Endothelial cell of umbilical vein (primary cell): ENCODE data around the gene ZSCAN25. TPM values are rescaled to one million over a fixed set of nuclear protein-coding genes. Genes with fewer than 3 reads are reported as not detected.

Source experiments
- BruUV-seq: library from RNA; stranded (reverse); fragments of 400-500 nt; replicated peaks from 2 replicates; lab custom pipeline; 2021; lab: Mats Ljungman, UMichigan
- CTCF ChIA-PET: fragments of 300-600, 350-600 bp; sonication (Branson Sonifier 250); formaldehyde crosslinking; loops from one replicate; lab custom pipeline; 2021; ENCODE audit warnings: antibody characterized with exemption, inconsistent platforms; lab: Charles Lee
- POLR2A ChIA-PET: fragments of 300-600, 350-600 bp; sonication (Branson Sonifier 250); formaldehyde crosslinking; loops from one replicate; lab custom pipeline; 2021; ENCODE audit warnings: antibody characterized with exemption, inconsistent platforms; lab: Charles Lee
- DNase-seq: peaks from one replicate; pipeline ENCODE4 v3.0.0-alpha.2; 2011; ENCODE audit warnings: low read depth, low spot score
- FAIRE-seq: peaks from 2 replicates; lab custom pipeline; 2011; peaks lifted over from hg19 to GRCh38; lab: Jason Lieb, UNC
- H2AFZ ChIP-seq: 2 replicates; pipeline ENCODE4 v1.6.0; 2012; ENCODE audit warnings: low read depth, low read length, control low read depth, inconsistent platforms
- H3K27ac ChIP-seq: 2 replicates; pipeline ENCODE4 v1.5.1; 2011; ENCODE audit warnings: low read depth, mild to moderate bottlenecking, control low read depth, low read length, moderate library complexity; ENCODE audit not compliant: insufficient read depth
- H3K27me3 ChIP-seq, 2 experiments: 2 replicates each; pipeline versions ENCODE4 v1.6.0 to v1.6.1; 2011; ENCODE audit warnings: low read length in 2 of 2, mixed read lengths in 1 of 2; ENCODE audit not compliant: control insufficient read depth in 2 of 2, insufficient read depth in 2 of 2
- H3K36me3 ChIP-seq, 2 experiments: 2 replicates in 1 of 2; 3 replicates in 1 of 2; pipeline ENCODE4 v1.5.1; 2011; ENCODE audit warnings: low read length in 2 of 2, mild to moderate bottlenecking in 1 of 2, moderate library complexity in 1 of 2; ENCODE audit not compliant: control insufficient read depth in 2 of 2, insufficient read depth in 2 of 2; ENCODE audit errors: extremely low read depth in 1 of 2
- H3K4me1 ChIP-seq: 3 replicates; pipeline ENCODE4 v1.5.1; 2011; ENCODE audit warnings: mild to moderate bottlenecking, low read length; ENCODE audit not compliant: control insufficient read depth, insufficient read depth; ENCODE audit errors: extremely low read depth
- H3K4me2 ChIP-seq: 2 replicates; pipeline ENCODE4 v1.6.1; 2011; ENCODE audit warnings: low read length, control low read depth, mixed read lengths; ENCODE audit not compliant: insufficient read depth
- H3K4me3 ChIP-seq, 3 experiments: fragments of 200-600 bp in 1 of 3; sonication (generic), shearing (Covaris generic) in 1 of 3; replicated peaks in 1 of 3; 2 replicates each; pipeline ENCODE4 v1.5.1; 2011 to 2016; ENCODE audit warnings: control low read depth in 3 of 3, low read length in 3 of 3, mild to moderate bottlenecking in 2 of 3, inconsistent platforms in 1 of 3, low read depth in 1 of 3, moderate library complexity in 1 of 3; ENCODE audit not compliant: insufficient read depth in 1 of 3
- H3K79me2 ChIP-seq: 2 replicates; pipeline ENCODE4 v1.6.0; 2012; ENCODE audit warnings: low read length, inconsistent platforms; ENCODE audit not compliant: control insufficient read depth, insufficient read depth
- H3K9ac ChIP-seq: replicated peaks from 2 replicates; pipeline ENCODE3; 2011; ENCODE audit warnings: low read length, control low read depth; ENCODE audit not compliant: insufficient read depth; ENCODE audit errors: extremely low read depth
- H3K9me1 ChIP-seq: replicated peaks from 3 replicates; pipeline ENCODE4 v1.6.0; 2011; ENCODE audit warnings: mild to moderate bottlenecking, low read length; ENCODE audit not compliant: control insufficient read depth, insufficient read depth; ENCODE audit errors: extremely low read depth
- H3K9me3 ChIP-seq: replicated peaks from 2 replicates; pipeline ENCODE4 v1.5.1; 2012; ENCODE audit warnings: low read length, inconsistent platforms; ENCODE audit not compliant: control insufficient read depth, insufficient read depth
- H4K20me1 ChIP-seq: replicated peaks from 2 replicates; pipeline ENCODE3; 2011; ENCODE audit warnings: mild to moderate bottlenecking, low read length; ENCODE audit not compliant: control insufficient read depth, insufficient read depth; ENCODE audit errors: extremely low read depth
- EZH2 ChIP-seq: IDR thresholded peaks from 2 replicates; pipeline ENCODE4 v1.6.1; 2012; ENCODE audit warnings: borderline replicate concordance, low read depth, mild to moderate bottlenecking, moderate library complexity, low read length, inconsistent platforms; ENCODE audit not compliant: severe bottlenecking
- FOS ChIP-seq: IDR thresholded peaks from 2 replicates; pipeline ENCODE4 v1.6.1; 2011; ENCODE audit warnings: mild to moderate bottlenecking, low read length, moderate library complexity, borderline replicate concordance; ENCODE audit not compliant: insufficient read depth
- JUN ChIP-seq: IDR thresholded peaks from 2 replicates; pipeline ENCODE4 v1.6.1; 2011; ENCODE audit warnings: borderline replicate concordance, low read depth; ENCODE audit not compliant: insufficient read length, insufficient read depth
- MAX ChIP-seq: IDR thresholded peaks from 2 replicates; pipeline ENCODE4 v1.6.1; 2011; ENCODE audit not compliant: insufficient read depth, insufficient read length
- MYC ChIP-seq: IDR thresholded peaks from one replicate; pipeline ENCODE4 v1.6.1; 2011; ENCODE audit warnings: mild to moderate bottlenecking, low read depth, low read length
- POLR2AphosphoS5 ChIP-seq: IDR thresholded peaks from 2 replicates; pipeline ENCODE4 v1.6.1; 2012; ENCODE audit warnings: low read depth, mild to moderate bottlenecking, control low read depth, low read length, moderate library complexity; ENCODE audit not compliant: insufficient read depth
- dilution Hi-C: fragments of 300-500 bp; cut with MboI; formaldehyde crosslinking; loops from one replicate; pipeline ENCODE4 v1.15.0; 2019; ENCODE audit warnings: low sequenced_read_pairs; ENCODE audit not compliant: extremely low pct_ligation_motif_present
- intact Hi-C: fragments of 100-400 bp; cut with micrococcal nuclease; formaldehyde crosslinking; loops from one replicate; pipeline ENCODE4 v1.10.0; 2022
- polyA plus RNA-seq, 4 experiments: library from polyadenylated mRNA; depleted of rRNA in 3 of 4; stranded (reverse) in 3 of 4; unstranded in 1 of 4; fragments of >200 nt; gene quantifications; 2 replicates each; pipeline versions ENCODE4 v1.2.1 to v1.2.3, GENCODE V29; 2011 to 2012; ENCODE audit warnings: missing spikeins in 1 of 4
- total RNA-seq: library from RNA; stranded (reverse); gene quantifications from 2 replicates; pipeline ENCODE4 v1.2.3, GENCODE V29; 2021

ZSCAN25 gene
- total and polyA plus RNA-seq, 2 donors (not counting 3 experiments of a cell fraction or from before 2014, with no cell fraction given) = 8.9 to 13.8 TPM

GRCh38 chr7:99618726-99619125 lies 2.0 kb downstream of the ZSCAN25 start:
- no peak overlapping the region for H3K27ac ChIP-seq
- TF ChIP-seq EZH2 (no peak), MYC (no peak), FOS (no peak)
- peaks cover 9% of the 10 kb centered on the region for H3K4me1 ChIP-seq
- H3K9ac ChIP-seq = no peak overlapping the region
- intact Hi-C loops = no loop called here
- no peaks in the 10 kb centered on the region for H4K20me1 ChIP-seq
- H3K4me2 ChIP-seq = no peak overlapping the region
- no peaks in the 10 kb centered on the region for H3K9me1 ChIP-seq
- H3K4me3 ChIP-seq = no peak overlapping the region
- H3K27me3 ChIP-seq = no peaks in the 10 kb centered on the region
- no peak overlapping the region for H2AFZ ChIP-seq
- peaks cover 10% of the 10 kb centered on the region for H3K79me2 ChIP-seq
- ChIA-PET CTCF (no interaction called here), POLR2A (no interaction called here)
- DNase-seq (no peak), FAIRE-seq (no peak)
- no peaks in the 10 kb centered on the region for H3K9me3 ChIP-seq
- peaks cover 7 to 32% of the 10 kb centered on the region in 2 experiments for H3K36me3 ChIP-seq
- no TSS peak for BruUV-seq
- dilution Hi-C loops = no loop called here

DNA sequence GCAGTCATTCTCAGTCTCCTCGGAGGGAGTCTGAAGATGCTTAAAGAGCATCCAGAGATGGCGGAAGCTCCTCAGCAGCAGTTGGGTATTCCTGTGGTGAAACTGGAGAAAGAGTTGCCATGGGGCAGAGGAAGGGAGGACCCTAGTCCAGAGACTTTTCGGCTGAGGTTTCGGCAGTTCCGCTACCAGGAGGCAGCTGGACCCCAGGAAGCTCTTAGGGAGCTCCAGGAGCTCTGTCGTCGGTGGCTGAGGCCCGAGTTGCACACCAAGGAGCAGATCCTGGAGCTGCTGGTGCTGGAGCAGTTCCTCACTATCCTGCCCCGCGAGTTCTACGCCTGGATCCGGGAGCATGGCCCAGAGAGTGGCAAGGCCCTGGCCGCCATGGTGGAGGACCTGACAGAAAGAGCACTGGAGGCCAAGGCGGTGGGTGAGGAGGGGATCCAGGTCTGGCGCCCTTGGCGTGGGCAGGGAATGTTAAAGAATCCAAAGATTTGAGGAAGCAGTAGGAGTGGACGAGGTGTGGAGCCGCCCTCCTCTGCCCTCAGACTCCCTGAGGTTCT lies 2.9 kb downstream of the ZSCAN25 start:
- no peaks in the 10 kb centered on the region for H4K20me1 ChIP-seq
- FAIRE-seq (no peak), DNase-seq (no peak)
- no peaks in the 10 kb centered on the region for H3K9me3 ChIP-seq
- no peak overlapping the region for H3K27ac ChIP-seq
- ChIA-PET CTCF (no interaction called here), POLR2A (no interaction called here)
- no peak overlapping the region for H3K4me2 ChIP-seq
- peaks cover 10% of the 10 kb centered on the region for H3K79me2 ChIP-seq
- no peaks in the 10 kb centered on the region for H3K27me3 ChIP-seq
- H3K9me1 ChIP-seq = no peaks in the 10 kb centered on the region
- H3K4me1 ChIP-seq = peaks cover 9% of the 10 kb centered on the region
- H3K36me3 ChIP-seq = peaks cover 7 to 41% of the 10 kb centered on the region in 2 experiments
- dilution Hi-C loops (no loop called here), intact Hi-C loops (no loop called here)
- TF ChIP-seq POLR2AphosphoS5 (no peak), EZH2 (no peak), FOS (no peak), JUN (no peak), MAX (no peak)
- H2AFZ ChIP-seq = no peak overlapping the region
- H3K4me3 ChIP-seq = no peak overlapping the region
- H3K9ac ChIP-seq = no peak overlapping the region
- no TSS peak for BruUV-seq
